Kasumi-1 (cell line): ENCODE data around the gene AFTPH.
"Not testable (repeated sequence)": the region's sequence is repeated elsewhere in the genome, so short reads cannot be mapped to it uniquely, and the experiment has no call there.

Experiments used
- DNase-seq, 2 experiments: peaks; one replicate each; lab custom pipeline; 2025; lab: John Stamatoyannopoulos, UW

AFTPH gene

DNA sequence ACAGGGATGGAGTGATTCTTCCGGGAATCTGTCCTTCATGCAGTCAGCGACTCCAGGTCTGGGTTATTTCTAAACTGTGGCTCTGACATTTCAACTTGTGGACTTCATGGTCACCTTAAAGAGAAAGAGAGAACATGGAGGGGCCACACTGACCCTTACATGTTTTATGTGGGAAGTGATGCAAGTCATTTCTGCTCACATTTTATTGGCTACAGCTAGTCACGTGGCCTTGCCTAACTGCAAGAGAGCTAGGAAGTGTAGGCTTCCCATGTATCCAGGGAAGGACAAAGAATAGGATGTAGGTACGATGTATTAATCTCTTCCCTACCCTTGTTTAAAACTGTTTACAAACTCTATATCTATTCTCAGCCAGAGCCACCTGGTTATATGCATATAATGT, 30.3 kb upstream of the AFTPH start:
- no peak for DNase-seq

DNA sequence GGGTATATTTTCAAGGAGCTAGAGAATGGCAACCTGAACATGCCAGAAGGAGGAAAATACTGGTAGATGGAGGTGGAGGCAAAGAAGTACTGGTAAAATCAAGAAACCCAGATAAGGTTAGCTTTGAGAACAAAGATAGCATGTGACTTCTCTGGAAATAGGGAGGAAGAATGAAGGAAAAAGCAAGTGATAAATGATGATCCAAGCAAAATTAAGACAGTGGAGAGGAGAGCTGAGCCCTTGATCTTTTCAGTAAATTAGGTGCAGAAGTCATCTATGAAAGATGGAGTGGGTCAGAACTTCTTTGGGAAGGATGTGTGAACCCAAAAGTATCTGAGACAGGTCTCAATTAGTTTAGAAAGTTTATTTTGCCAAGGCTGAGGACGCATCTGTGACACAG, 25.7 kb upstream of the AFTPH start:
- no peak for DNase-seq

DNA sequence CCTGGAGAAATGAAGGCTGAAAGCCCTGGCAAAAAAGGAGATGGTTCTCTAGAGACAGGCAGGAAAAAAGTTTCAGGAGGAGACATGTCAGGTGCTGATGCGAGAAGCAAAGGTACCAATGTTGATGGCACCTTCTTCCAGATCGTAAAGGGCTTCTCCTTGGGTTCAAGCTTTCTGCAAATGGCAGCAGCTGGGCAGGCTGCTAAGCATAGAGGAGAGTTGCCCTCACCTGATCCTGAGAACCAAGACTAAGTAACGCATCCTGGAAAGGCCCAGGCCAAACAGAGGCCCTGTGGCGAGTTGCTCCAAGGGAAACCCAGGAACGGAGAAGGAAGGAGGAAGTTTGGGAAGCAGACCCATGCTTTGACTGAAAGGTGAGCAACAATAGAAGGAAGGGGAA, 23.6 kb upstream of the AFTPH start:
- DNase-seq = no peak

DNA sequence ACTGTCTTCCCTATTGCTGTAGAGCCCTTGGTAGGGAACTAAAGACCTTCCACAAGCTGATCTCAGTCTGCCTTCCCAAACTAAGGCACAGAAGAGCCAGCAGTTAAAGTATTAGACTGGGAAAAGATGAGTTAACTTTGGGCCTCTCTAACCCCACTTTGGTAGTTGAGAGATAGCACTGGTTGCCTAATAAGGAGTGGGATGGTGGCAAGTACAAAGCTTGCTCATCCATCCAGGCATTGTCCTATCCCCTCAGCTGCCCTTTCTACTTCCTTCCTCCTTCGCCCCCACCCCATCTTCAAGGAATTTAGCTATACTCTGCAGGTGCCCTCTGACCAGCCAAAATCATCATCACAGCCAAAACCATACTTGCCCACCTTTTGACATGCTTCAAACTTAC, 22.2 kb upstream of the AFTPH start:
- no peak for DNase-seq

DNA sequence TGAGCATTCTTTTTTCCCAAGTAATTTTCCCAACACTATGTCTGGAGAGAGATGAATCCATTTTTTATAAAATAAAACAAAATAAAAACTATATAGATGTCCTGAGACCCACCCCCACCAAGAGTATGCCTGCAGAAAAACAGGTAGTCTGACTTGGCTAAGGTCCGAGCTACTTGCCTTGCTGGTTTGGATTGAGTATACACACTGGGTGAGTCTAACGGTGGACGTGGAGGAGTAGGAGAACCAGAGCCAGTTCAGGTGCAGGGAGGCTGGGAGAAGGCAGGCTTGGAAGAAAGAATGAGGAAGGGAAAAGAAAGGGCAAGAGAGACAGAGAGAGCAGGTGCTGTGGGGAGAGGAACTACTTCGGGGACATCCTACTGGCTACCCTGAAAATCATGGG, 21.3 kb upstream of the AFTPH start:
- no peak for DNase-seq

DNA sequence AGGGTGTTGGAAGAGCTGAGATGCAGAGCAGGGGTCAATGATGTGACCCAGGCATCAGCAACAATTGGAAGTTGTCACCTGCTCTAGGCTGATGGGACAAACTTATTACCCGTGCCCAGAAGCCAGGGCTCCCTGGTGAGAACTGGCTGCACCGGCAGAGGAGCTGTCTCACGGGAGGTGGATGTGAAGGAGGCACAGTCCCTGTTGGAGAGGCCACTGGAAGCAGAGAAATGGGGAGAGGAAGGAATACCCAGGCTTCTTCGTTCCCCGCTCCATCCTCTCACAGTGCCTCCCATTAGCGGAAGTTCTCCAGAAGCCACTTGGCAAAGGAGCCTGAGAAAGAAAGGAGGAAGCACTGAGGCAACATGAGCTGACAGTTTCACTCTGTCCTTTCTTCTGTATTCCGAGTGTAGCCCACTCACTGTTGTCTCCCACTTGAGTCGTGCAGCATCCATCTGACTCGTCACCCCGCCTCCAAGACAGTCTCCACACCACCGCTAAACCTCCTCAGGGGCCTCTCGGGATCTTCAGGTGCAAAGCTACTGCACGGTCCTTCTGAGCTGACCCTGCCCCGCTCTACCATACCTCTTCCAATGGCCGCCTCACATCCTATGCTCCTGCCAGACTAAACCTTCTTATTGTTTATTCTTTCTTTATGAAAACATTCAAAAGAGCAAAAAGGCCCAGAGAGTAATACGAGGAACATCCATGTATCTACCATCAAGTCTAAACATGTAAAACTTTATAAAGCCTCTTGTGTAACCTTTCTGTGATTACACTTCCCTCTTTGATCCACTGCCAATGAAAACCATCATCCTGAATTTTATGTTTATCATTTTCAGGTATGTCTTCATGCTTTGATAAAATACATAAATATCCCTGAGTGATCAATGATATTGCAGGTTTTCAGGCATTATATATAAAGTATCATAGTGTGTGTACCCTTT, 19.1 kb upstream of the AFTPH start:
- DNase-seq = peak; percentile 33 to 34

DNA sequence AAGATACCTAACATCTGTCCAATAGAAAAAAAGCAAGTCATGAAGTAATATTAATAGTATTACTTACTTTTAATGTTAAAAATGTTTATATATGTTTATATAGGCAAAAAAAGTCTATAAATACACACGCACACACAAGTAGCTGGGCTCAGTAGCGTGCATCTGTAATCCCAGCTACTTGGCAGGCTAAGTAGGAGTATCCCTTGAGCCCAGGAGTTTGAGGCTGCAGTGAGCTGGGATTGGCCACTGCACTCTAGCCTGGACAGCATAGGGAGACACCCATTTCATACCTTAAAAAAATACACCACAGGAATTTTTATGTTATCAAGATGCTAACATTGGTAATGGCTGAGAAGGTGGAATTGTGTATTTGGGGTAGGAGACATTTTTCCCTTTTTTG, 17.4 kb upstream of the AFTPH start:
- DNase-seq = no peak

DNA sequence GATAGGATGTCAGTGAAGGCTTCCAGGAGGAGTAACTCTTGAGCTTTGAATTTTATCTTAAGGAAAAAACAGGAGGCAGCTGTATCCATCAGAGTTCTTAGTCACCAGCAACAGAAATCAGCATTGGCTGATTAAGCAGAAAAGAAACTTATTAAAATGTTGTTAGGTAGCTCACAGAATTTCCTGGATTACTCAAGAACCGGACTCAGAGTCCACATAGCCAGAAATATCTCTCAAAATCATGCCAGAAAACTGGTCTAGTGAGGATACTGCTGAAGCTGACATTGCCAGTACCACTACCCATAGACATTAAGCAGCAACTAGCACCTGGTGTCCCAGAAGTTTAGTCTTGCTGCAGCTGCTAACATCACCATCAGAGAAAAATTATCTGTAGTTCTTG, 10.1 kb upstream of the AFTPH start:
- DNase-seq = no peak

DNA sequence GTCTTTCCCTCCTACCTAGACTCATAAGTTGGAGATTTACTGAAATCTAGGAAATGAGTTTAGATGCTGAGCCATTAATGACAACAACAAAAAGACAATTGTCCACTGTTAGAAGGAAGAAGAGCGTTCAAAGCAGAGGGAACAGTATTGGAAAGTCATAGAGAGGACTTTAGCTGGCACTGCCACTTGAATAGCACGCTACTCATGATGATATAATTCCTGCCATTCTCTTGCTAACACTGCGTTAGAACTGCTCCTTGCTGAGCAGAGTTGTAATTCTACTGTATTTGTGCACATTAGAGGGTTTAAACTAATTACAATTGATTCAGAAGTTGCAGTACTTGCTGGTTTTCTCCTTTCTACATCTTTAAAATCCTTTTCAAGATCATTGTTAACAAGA, 9.0 kb upstream of the AFTPH start:
- no peak for DNase-seq

DNA sequence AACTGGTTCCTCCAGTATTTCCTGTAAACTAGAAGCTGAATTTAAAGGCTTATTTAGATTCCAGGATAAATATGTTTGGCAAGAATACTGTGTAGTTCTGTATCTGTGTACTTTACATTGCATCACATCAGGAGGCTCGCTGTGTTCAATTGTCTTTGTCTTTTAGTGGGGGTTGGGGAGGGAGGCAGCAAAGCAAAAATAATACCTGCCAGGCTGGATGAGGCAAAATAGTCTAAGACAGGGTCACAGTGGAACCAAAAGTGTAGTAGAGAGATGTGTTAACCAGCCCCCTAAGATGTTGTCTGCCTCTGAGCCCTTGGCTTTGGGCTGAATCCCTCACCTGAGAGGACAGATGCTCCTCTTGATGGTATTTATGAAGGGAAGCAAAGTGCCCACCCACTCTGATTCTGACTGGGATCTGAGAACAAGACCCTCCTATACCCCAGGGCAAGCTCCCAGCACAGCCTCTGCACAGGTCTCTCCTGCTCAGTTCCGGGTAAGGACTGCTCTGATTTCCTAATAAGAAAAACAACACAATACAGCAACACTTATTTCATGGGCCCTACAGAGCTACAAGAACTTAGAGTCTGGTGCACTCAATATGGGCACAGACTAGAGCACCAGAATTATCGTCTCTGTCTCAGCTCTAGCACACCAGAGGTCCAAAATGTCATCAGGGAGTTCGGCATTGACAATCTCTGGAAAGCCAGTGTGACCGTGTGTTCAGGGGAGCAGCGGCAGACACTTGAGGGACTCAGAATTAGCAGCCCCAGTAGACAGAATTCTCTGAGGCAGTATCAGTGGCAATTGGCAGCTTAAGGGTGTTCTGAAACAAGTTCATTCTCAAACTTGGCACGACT, 7.2 kb upstream of the AFTPH start:
- DNase-seq = no peak

DNA sequence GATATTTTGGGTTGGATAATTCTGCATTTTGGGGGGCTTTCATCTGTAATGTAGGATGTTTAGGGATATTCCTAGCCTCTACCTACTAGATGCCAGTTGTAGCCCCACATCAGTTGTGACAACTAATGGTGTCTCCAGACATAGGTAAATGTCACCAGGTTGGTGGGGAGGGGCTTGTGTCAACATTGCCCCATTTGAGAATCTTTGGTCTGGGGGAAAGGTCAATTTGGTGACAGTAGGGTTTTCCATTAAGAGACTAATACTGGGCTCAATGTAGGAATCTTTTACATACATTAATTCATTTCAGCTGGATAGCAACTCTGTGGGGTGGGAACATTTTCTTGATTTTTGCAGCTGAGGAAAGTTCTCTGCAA, 6.6 kb upstream of the AFTPH start:
- DNase-seq = no peak

DNA sequence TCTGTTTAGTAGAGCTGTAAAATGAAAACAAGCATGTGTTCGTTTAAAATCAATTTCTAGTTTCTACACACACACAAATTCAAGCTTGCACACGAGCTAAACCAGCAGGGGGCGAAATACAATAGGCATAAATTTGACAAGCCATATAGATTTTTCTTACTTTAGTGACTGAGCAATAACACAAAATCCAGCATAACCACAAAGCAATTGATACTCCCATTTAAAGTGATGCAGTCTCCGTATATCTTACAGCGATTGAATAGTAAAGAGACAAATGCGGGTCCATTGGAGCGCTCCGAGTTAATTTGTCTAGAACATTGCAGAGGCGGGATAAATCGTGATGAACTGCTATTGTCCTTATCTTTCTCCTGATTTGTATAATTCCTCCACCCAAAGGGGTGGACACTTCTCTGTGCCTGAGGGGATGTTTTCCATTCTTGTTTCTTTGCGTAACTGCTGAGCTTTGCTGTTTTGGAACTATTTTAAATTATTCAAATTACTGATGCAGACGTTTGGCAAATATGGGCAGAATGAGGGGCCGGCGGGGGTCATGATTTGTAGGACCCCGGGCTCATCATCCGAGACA, 1.2 kb upstream of the AFTPH start:
- peak; percentile 86 to 92 for DNase-seq

DNA sequence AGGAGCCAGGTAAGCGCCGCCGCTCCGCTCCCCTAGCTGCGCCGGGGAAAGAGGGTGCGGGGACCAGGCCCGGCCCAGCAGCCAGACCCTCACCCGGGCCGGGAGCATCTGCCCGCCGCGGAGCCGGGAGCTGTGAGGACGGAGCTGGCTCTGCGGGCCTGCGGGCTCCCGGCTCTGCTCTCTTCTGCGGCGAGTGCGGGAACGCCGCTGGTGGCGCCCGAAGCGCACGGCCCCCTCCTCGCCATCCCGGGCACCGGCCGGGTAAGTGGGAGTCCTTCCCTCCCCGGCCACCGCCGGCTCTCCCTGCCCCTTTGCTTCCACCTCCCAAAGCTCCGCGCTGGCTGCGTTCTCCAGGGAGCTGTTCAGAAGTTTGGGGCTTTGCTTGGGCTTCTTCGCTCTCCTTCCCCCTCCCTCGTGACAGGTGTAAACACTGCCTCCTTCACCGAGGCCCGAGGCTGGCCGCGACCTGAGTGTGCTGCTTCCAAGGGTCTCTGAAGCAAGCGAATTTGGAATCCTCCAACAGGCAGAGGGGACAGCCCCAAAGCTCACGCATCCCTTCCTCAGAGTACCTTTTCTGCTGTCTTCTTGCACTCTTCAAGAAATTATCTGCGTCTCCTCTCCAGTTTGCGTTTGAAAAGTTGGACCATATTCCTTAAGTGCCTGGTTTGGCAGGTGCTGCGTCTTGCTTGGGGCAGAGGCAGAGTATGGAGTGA, 632 bp downstream of the AFTPH start:
- peak; percentile 29 to 43 for DNase-seq

DNA sequence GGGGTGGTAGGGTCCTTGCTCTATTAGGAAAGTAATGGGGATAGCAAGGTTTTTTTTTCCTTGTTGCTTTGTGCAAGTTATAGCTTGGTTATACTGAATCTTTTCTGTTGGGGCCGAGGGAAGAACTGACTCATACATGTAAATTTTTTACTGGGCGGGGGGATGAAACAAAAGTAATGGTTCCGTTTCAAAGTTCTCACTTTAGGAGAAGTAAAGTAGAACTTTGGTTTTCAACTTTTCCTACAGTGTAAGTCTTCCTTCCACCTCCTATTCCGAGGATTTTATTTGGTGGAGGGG, 1.1 kb downstream of the AFTPH start:
- DNase-seq = peak; percentile 33 to 43

DNA sequence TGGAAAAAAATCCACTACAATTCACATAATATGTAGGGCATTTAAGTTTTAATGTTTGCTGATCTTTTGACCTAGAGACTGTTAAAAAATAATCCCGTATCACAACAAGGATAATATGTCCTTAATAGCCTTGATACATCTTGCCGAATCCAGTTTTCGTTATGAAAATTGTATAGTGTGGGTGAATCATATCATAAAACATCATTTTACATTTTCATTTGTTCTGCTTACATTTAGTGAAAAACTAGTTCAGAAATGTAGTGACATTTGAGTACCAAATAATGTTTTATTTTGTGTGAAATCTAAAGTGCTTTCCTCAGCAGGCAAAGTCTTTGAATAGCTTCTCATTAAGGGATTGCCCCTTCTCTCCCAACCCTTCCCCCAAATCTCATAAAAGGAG, 1.9 kb downstream of the AFTPH start:
- no peak for DNase-seq

DNA sequence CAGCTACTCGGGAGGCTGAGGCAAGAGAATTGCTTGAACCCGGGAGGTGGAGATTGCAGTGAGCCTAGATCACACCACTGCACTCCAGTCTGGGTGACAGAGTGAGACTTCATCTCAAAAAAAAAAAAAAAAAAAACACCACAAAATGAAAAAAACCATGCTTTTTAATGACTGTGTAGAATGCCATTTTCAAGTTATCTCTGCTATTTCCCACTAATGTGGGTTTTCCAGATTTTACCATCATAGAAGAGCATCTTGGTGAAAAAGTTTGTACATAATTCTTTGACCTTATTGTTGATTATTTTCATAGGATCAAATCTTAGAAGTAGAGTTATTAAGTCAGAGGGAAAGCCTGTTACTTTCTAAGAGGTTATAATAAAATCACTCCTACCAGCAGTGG, 6.8 kb downstream of the AFTPH start:
- not testable (repeated sequence) for DNase-seq

DNA sequence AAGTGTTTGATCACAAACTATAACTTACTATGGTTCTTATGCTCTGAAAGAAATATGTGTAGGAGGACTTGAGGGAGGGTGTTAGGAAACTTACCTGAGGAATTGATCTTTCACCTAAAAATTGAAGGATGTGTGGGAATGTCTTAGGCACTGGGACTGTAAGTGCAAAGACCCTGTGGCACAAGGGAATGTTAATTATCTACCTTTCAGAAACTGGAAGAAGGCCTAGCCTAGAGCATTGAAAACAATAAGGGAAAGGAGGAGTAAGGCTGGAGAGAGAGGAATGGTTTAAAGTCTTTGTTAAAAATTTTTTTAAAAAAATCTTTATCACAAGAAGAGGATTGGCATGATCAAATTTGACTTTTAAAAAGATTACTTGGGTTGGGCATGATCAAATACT, 7.9 kb downstream of the AFTPH start:
- no peak for DNase-seq

DNA sequence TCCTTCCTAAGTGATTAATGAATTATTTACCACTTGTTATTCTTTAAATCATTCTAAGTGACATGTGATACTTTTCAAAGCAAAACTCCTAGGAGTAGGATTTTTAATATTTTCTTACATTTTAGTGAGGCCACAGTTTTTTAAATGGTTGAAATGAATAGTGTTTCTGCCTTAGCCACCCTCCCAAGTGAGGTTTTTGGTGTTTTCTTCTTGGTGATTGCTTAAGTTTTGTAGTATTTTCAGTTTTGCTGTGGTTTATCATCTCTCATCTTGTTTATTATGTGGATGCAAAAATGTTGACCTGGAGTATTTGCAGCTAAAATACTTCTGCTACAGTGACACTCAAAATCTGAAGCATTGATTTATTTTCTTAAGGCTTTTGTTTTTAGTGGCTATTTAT, 9.8 kb downstream of the AFTPH start:
- DNase-seq = no peak

DNA sequence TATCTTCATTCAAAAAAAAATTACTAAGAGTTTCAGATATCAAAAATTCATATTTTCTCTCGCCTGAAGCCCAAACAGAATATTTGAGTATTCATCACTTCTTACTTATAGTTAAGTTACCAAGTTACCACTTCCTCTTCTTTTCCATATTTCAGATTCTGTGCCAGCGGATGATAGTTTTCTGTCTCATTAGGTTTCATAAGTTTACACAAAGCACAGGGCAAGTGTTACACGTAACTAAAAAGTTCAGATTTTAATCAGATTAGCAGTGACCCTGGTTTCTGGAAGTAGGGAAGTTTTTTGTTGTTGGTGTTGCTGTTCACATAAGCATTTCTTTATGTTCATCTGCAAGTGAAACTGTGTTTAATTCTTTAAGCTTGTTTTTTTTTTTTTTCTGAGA, 10.2 kb downstream of the AFTPH start:
- DNase-seq = peak; percentile 1 to 21

DNA sequence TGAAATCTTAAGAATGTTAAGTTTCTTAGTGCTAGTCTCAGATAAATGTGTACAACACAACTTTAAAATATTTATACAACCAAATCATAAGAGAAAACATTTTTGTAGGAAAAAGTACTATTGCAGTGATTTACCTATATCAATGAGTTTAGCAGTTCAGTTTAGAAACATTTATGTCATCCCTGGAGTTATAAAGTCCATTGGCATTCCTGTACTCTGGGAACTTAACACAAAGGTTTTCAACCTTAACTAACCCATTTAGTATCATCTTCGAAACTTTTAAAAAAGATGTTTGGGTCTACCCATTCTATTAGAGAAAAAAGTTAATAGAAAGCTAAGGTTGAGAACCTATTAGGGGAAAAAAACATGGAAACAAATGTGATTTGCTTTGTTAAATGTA, 10.9 kb downstream of the AFTPH start:
- DNase-seq = no peak

DNA sequence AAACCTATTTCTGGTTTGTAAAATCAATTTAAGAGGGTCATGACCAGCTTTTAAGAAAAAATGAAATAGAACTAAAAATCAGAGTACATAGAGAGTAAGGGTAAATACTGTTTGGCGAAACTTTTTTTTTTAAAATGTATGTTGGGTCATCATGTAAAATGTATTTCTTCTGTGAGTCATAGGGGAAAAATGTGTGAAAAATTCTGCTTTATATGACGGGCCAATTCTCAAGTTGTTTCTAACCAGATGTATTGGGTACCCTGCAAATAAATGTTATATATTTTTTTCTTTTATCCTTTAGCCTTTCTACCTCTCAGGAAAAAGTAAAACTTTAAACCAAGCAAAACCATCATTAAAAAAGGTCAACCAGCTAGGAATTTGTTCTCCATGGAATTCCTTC, 13.9 kb downstream of the AFTPH start:
- no peak for DNase-seq

DNA sequence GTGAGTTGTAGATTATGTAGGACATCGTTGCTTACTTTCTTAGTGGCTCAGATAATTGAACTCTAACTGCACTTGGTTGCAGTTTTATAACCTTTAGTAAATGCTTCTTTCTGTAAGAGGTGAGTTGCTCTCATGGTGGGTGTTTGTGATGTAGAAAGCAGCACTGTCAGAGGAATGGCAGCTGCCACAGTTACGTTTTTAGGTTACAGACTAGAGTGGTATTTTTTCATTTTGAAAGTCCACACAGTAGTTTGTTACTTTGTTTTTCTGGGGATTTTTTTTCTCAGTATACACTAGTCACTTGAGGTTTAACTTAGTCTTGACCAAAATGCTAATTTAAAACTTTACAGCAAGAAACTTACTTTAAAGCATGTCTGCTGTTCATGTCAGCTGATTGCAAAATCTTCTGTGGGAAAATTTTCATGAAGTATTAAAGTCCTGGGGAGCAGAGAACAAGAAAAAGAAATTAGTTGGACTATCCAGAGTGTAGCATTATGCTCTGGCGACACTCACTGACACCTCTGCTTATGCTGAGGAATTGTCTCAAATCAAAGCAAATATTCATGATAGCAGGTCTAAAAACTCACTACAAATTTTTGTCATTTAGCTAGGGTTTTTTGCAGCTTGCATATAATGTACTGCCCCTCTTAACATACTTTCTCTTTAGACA, 14.8 kb downstream of the AFTPH start:
- DNase-seq = no peak
